Astrocyte of the spinal cord (primary cell): ENCODE data around the gene CADM1.

Source experiments
- DNase-seq: peaks from one replicate; pipeline ENCODE4 v3.0.0; 2011; ENCODE audit warnings: low read depth, low spot score
- H3K4me3 ChIP-seq: 2 replicates; pipeline ENCODE4 v1.5.1; 2011; ENCODE audit warnings: low read depth, mild to moderate bottlenecking, low read length, moderate library complexity
- in situ Hi-C: cut with HindIII; loops from 2 replicates; pipeline ENCODE4 v1.10.0; 2017; ENCODE audit warnings: low sequenced_read_pairs
- TF ChIP-seq, protein P1 (sequence below): IDR thresholded peaks from 2 replicates; pipeline ENCODE4 v1.5.1; 2012; ENCODE audit warnings: low read depth, mild to moderate bottlenecking, low read length, inconsistent platforms

The CADM1 gene

DNA sequence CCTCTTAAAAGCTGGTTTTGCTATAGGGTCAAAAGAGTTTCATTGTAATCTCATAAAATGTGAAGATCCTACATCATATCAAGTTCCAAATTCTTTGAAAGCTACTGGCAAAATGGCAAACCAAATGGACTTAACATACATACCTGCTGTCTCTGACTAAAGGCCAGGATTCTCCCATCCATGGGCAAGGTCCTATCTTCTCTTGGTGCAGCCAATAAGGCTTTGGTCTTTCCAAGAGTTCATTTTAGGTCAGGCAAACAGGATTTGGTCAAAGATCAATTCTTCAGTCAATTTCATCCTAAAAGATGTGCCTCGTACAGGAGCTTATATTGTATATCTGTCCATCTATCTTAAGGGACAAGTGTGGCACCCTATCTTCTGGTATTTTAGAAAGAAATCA is 49.7 kb downstream of the CADM1 start:
- in situ Hi-C loops, result no loop called here
- TF ChIP-seq, protein P1, sequence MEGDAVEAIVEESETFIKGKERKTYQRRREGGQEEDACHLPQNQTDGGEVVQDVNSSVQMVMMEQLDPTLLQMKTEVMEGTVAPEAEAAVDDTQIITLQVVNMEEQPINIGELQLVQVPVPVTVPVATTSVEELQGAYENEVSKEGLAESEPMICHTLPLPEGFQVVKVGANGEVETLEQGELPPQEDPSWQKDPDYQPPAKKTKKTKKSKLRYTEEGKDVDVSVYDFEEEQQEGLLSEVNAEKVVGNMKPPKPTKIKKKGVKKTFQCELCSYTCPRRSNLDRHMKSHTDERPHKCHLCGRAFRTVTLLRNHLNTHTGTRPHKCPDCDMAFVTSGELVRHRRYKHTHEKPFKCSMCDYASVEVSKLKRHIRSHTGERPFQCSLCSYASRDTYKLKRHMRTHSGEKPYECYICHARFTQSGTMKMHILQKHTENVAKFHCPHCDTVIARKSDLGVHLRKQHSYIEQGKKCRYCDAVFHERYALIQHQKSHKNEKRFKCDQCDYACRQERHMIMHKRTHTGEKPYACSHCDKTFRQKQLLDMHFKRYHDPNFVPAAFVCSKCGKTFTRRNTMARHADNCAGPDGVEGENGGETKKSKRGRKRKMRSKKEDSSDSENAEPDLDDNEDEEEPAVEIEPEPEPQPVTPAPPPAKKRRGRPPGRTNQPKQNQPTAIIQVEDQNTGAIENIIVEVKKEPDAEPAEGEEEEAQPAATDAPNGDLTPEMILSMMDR, result no peak

DNA sequence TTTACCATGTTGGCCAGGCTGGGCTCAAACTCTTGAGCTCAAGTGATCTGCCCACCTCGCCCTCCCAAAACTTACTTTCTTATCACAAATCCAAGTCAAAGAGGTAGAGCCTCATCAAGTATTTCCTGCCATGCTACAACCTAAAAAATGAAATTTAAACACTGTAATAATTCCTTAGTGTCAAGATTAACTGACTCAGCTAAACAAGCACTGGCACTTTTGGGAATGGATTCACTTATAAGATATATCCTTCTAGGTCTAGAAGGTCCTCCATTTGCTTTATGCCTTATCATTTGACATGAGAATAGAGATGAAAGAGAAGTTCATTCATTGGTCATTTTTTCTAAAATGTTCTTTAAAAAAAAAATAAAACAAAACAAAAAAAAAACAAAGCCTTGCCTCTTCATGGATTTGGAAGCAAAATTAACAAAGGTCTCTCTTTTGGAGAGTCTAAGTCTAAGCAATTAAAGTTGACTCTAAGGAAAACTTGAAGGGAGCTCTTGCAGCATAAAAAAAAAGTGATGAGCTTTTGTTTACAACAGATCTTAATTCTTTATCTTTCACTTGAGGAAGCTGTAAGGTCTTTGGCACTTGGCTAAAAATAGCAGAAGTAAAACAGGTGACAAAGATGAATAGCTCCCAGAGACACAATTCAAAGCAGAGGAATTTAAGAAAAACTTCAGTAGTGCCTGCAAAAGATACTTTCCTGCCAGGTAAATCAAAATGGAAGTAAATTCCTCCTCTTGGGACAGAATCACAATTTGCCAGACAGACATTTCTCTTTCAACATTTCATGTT is 50.3 kb downstream of the CADM1 start:
- H3K4me3 ChIP-seq, result no peak overlapping the region
- in situ Hi-C loops, result no loop called here
- TF ChIP-seq, protein P1, result no peak
- no peak for DNase-seq

More for the DNA sequence above, 49.7 kb downstream of the CADM1 start:
- DNase-seq, result no peak
- H3K4me3 ChIP-seq, result no peak overlapping the region

DNA sequence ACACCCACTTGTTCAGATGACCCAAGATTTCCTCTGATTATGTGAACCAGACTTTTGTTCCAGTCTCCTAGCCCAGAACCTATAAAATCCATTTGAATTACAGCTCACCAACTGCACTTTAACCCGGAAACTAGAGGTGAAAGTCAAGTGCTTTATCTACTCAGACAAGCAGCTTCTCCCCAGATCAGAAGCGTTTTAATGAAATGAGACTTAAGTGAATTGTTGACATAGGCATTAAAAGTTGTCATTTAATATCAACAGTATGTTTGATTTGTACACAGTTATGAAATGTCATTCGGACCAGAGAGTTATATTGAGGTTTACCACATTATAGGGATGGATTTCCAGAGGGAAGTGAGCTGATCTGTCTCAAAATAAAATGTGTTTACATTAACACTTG is 52.0 kb downstream of the CADM1 start:
- no peak for DNase-seq
- TF ChIP-seq, protein P1, result no peak
- in situ Hi-C loops, result no loop called here
- H3K4me3 ChIP-seq, result no peak overlapping the region

DNA sequence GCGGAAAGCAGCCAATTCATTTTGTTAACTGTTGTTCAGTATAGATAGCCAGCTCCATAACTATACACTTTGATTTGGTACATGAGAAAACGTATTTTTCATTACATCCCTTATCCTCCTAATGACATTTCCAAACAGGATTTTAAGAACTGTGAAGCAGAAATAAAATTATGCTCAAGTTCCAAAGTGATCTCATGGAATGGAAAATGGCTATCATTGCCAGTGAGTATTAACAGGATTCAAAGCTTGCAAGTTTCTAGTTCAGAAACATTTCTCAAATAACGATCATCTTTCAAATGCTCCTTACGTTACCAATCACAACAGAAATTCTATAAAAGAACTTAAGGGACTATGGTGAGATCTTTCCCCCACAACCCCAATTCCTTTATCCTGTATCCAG is 53.7 kb downstream of the CADM1 start:
- TF ChIP-seq, protein P1, result no peak
- H3K4me3 ChIP-seq, result no peak overlapping the region
- in situ Hi-C loops, result no loop called here
- no peak for DNase-seq

DNA sequence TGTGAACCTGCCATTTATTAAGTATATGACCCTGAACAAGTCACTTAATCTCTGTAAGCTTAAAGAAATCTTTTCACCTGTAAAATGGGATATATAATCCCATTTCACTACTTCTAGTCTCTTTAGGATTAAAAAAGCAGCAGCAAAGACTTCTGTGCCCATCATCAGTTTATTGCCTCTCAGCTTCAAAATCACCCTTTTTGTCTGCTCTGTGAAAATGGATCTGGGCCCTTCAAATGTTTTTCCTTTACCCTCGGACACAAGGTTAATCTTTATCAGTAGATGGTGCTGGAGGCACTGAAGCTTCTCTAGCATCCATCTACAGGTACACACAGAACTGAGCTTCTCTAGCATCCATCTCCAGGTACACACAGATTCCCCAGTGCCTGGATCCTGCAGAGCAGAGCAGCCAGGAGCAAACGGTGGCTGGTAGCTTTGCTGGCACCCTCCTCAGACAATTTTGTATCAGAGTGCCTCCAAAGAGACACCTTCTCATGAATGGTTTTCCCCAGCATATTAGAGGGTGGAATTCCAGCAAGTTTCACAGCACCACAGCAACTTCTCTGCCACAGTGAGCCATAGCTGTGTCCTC is 56.8 kb downstream of the CADM1 start:
- in situ Hi-C loops, result no loop called here
- no peak for DNase-seq
- H3K4me3 ChIP-seq, result no peak overlapping the region
- TF ChIP-seq, protein P1, result no peak

DNA sequence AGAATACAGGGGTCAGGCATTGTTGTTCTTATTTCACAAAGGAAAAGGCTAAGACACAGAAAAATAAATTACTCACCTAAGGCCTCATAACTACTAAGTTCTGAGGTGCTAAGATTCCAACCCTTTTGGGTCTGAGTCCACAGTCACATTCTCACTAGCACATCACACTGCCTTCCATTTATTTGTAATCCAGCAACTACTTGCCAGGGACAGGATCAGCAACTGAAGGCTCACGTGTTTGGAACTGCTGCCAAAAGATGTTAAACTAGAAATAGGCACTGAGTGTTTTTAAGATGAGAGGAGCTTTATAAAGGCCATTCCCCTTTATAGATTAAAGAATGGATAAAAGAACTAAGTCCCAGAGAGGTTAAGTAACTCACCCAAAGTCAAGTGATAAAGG is 58.0 kb downstream of the CADM1 start:
- TF ChIP-seq, protein P1, result no peak
- in situ Hi-C loops, result no loop called here

More for the DNA sequence above, 58.0 kb downstream of the CADM1 start:
- H3K4me3 ChIP-seq, result no peak overlapping the region
- DNase-seq, result no peak
